Activated CD4-positive, alpha-beta T cell treated with anti-CD3 and anti-CD28 coated beads, Interleukin-2, amount 50 U/mL, for 4 hours (primary cell): ENCODE measurements around the gene TPD52L1.

Source experiments
- DNase-seq, 2 experiments: peaks; one replicate each; pipeline ENCODE4 v3.0.0-alpha.2; 2020

Gene TPD52L1

GRCh38 chr6:125212377-125212776 lies 58.8 kb downstream of the TPD52L1 start:
- no peak for DNase-seq

GRCh38 chr6:125213939-125214338 lies 60.4 kb downstream of the TPD52L1 start:
- no peak for DNase-seq

GRCh38 chr6:125215252-125215819 lies 61.8 kb downstream of the TPD52L1 start:
- DNase-seq = no peak

GRCh38 chr6:125216015-125216414 lies 62.4 kb downstream of the TPD52L1 start:
- DNase-seq = no peak

GRCh38 chr6:125217369-125217768 lies 63.8 kb downstream of the TPD52L1 start:
- DNase-seq = no peak

GRCh38 chr6:125217992-125218391 lies 64.4 kb downstream of the TPD52L1 start:
- DNase-seq = no peak

GRCh38 chr6:125219361-125219895 lies 65.9 kb downstream of the TPD52L1 start:
- DNase-seq = no peak

- DNase-seq = no peak
Measured at GRCh38 chr6:125220712-125221111, 67.1 kb downstream of the TPD52L1 start.

GRCh38 chr6:125222531-125223455 lies 69.2 kb downstream of the TPD52L1 start:
- DNase-seq = no peak

GRCh38 chr6:125224231-125224861 lies 70.8 kb downstream of the TPD52L1 start:
- DNase-seq = no peak

GRCh38 chr6:125227244-125227643 lies 73.7 kb downstream of the TPD52L1 start:
- DNase-seq = no peak

GRCh38 chr6:125228981-125229479 lies 75.5 kb downstream of the TPD52L1 start:
- DNase-seq = no peak

GRCh38 chr6:125230674-125231073 lies 77.1 kb downstream of the TPD52L1 start:
- DNase-seq = no peak

GRCh38 chr6:125231133-125231532 lies 77.6 kb downstream of the TPD52L1 start:
- DNase-seq = no peak

- DNase-seq = no peak
Measured at GRCh38 chr6:125231574-125232343, 78.2 kb downstream of the TPD52L1 start.

- DNase-seq = no peak
Measured at GRCh38 chr6:125232466-125232865, 78.9 kb downstream of the TPD52L1 start.

GRCh38 chr6:125233202-125233601 lies 79.6 kb downstream of the TPD52L1 start:
- DNase-seq = no peak

- no peak for DNase-seq
Measured at GRCh38 chr6:125236536-125237327, 83.2 kb downstream of the TPD52L1 start.

GRCh38 chr6:125237764-125238163 lies 84.2 kb downstream of the TPD52L1 start:
- DNase-seq = no peak

- no peak for DNase-seq
Measured at GRCh38 chr6:125245109-125245508, 91.5 kb downstream of the TPD52L1 start.

- no peak for DNase-seq
Measured at GRCh38 chr6:125245523-125246264, 92.1 kb downstream of the TPD52L1 start.
